Esophagus muscularis mucosa (tissue), 4 donors: ENCODE data around the gene TBC1D14. TPM values are rescaled to one million over a fixed set of nuclear protein-coding genes. Genes with fewer than 3 reads are reported as not detected.
A peak's percentile ranks its signal among the peaks of the same experiment; 100 is the strongest.

Experiments
- DNase-seq: peaks from one replicate; pipeline ENCODE4 v3.0.0-alpha.2; 2017; ENCODE audit errors: extremely low spot score
- H3K27ac ChIP-seq, 4 donors: fragments of 200-600 bp; sonication (generic); replicated peaks in 1 of 4; 1 replicate in 3 of 4; 2 replicates in 1 of 4; pipeline ENCODE4 v1.5.1; 2016 to 2019; ENCODE audit warnings: mild to moderate bottlenecking in 1 of 4
- H3K27me3 ChIP-seq, 4 donors: fragments of 200-600 bp; sonication (generic); one replicate each; pipeline versions ENCODE4 v1.5.1 to v1.6.0; 2016 to 2019
- H3K36me3 ChIP-seq, 4 donors: fragments of 200-600 bp; sonication (generic); one replicate each; pipeline ENCODE4 v1.5.1; 2016 to 2019
- H3K4me1 ChIP-seq, 4 donors: fragments of 200-600 bp; sonication (generic); one replicate each; pipeline ENCODE4 v1.5.1; 2016 to 2019
- H3K4me3 ChIP-seq, 4 donors: fragments of 200-600 bp; sonication (generic); 1 replicate in 2 of 4; 2 replicates in 2 of 4; pipeline ENCODE4 v1.5.1; 2016 to 2019; ENCODE audit warnings: mild to moderate bottlenecking in 4 of 4, moderate library complexity in 1 of 4
- H3K9me3 ChIP-seq, 4 donors: fragments of 200-600 bp; sonication (generic); 1 replicate in 3 of 4; 2 replicates in 1 of 4; pipeline ENCODE4 v1.5.1; 2016 to 2019
- EP300 ChIP-seq: sonication (generic); formaldehyde crosslinking; IDR thresholded peaks from one replicate; pipeline ENCODE4 v1.6.1; 2017; ENCODE audit warnings: antibody characterized with exemption
- POLR2A ChIP-seq: fragments of 450-650 bp; IDR thresholded peaks from one replicate; pipeline ENCODE4 v1.6.1; 2017; ENCODE audit warnings: antibody characterized with exemption, moderate library complexity, mild to moderate bottlenecking, low read depth
- POLR2AphosphoS5 ChIP-seq, 2 donors: sonication (generic); formaldehyde crosslinking; IDR thresholded peaks; one replicate each; pipeline ENCODE4 v1.6.1; 2017; ENCODE audit warnings: antibody characterized with exemption in 2 of 2
- WGBS: methylation state at CpG from one replicate; pipeline ENCODE4 v1.1.5; 2018; 5-methylcytosine and 5-hydroxymethylcytosine counted together
- intact Hi-C: fragments of 100-400 bp; cut with DNase I; formaldehyde crosslinking; loops from one replicate; pipeline ENCODE4 v1.15.1; 2023
- total RNA-seq, 4 donors: library from RNA; depleted of rRNA; stranded (reverse); fragments of >200 nt; gene quantifications; one replicate each; pipeline versions ENCODE4 v1.1.0 to v1.2.1, GENCODE V29; 2016
- TF ChIP-seq, protein P1 (sequence below), 3 experiments: fragments of 200-600 bp in 2 of 3; fragments of 450-650 bp in 1 of 3; sonication (generic) in 2 of 3; IDR thresholded peaks; one replicate each; pipeline ENCODE4 v1.5.1; 2017 to 2019; ENCODE audit warnings: antibody characterized with exemption in 3 of 3, mild to moderate bottlenecking in 2 of 3, moderate library complexity in 1 of 3

TBC1D14 gene
- total RNA-seq, 4 donors from 2014 or later: 37.0 to 49.4 (median 44.2) TPM

DNA sequence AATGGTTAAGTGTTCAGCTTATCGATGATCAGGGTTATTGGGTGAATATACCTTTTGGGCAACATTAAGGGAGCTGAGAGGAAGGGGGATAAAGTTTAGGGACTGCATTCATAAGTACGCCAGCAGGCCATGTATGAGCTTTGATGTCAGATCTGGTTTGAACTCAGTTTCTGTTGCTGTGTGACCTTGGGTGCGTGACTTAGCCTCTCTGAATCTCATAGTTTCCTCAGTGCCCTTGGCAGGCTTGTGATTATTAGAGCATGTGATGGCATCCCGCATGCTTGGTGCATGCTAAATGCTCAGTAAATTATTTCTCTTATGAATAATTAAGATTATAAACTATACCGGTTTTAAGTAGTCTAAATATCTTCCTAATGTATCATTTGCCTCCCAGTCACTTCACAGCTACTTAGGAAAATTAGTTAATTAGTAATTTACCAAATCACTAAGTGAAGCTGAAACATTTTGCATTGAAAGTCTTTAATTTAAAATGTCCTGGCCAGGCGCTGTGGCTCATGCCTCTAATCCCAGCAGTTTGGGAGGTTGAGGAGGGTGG, 3.8 kb downstream of the TBC1D14 start:
- Histone ChIP-seq H3K9me3 (no peaks in the 10 kb centered on the region), H3K27me3 (no peaks in the 10 kb centered on the region), H3K36me3 (no peaks in the 10 kb centered on the region), H3K27ac (peak overlapping the region in 1 of 4 donors; percentile 39), H3K4me1 (peaks cover 41 to 81% (median 66%) of the 10 kb centered on the region in 4 donors), H3K4me3 (no peak overlapping the region)
- TF ChIP-seq EP300: no peak
- TF ChIP-seq POLR2A: no peak
- TF ChIP-seq, protein P1, sequence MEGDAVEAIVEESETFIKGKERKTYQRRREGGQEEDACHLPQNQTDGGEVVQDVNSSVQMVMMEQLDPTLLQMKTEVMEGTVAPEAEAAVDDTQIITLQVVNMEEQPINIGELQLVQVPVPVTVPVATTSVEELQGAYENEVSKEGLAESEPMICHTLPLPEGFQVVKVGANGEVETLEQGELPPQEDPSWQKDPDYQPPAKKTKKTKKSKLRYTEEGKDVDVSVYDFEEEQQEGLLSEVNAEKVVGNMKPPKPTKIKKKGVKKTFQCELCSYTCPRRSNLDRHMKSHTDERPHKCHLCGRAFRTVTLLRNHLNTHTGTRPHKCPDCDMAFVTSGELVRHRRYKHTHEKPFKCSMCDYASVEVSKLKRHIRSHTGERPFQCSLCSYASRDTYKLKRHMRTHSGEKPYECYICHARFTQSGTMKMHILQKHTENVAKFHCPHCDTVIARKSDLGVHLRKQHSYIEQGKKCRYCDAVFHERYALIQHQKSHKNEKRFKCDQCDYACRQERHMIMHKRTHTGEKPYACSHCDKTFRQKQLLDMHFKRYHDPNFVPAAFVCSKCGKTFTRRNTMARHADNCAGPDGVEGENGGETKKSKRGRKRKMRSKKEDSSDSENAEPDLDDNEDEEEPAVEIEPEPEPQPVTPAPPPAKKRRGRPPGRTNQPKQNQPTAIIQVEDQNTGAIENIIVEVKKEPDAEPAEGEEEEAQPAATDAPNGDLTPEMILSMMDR (IDR thresholded peaks at IDR 0.05): no peak
- no peak for TF ChIP-seq POLR2AphosphoS5 (IDR thresholded peaks at IDR 0.05)
- intact Hi-C loops: no loop called here
- no peak for DNase-seq
- WGBS: 93% methylated on average over 6 of the region's 6 CpGs

DNA sequence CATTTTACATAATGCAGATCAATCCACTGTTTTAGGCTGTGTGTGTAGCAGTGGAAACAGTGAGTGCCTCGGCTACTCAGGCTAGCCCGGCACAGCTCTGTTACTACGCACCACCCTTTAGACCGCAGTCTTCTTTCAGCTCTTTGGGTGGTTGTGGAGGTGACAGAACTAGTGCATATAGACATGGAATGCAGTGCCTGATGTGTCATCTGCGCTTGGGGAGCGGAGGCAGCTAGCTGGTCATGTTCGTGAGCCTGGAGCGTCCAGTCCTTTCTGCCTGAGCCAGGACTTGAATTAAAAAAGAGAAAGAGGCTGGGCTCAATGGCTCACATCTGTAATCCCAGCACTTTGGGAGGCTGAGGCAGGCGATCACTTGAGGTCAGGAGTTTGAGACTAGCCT, 4.8 kb downstream of the TBC1D14 start:
- 96% methylated on average over 9 of the region's 9 CpGs for WGBS
- peak overlapping the region in 3 of 4 donors; percentile 47 to 76 (median 68) for H3K27ac ChIP-seq
- H3K27me3 ChIP-seq: no peaks in the 10 kb centered on the region
- peaks cover 38 to 83% (median 63%) of the 10 kb centered on the region in 4 donors for H3K4me1 ChIP-seq
- no peak overlapping the region for H3K4me3 ChIP-seq
- H3K9me3 ChIP-seq: no peaks in the 10 kb centered on the region
- intact Hi-C loops: no loop called here
- TF ChIP-seq EP300: no peak
- TF ChIP-seq POLR2A: no peak
- TF ChIP-seq POLR2AphosphoS5 (IDR thresholded peaks at IDR 0.05): no peak
- TF ChIP-seq, protein P1 (IDR thresholded peaks at IDR 0.05): no peak
- no peak for DNase-seq
- H3K36me3 ChIP-seq: no peaks in the 10 kb centered on the region

DNA sequence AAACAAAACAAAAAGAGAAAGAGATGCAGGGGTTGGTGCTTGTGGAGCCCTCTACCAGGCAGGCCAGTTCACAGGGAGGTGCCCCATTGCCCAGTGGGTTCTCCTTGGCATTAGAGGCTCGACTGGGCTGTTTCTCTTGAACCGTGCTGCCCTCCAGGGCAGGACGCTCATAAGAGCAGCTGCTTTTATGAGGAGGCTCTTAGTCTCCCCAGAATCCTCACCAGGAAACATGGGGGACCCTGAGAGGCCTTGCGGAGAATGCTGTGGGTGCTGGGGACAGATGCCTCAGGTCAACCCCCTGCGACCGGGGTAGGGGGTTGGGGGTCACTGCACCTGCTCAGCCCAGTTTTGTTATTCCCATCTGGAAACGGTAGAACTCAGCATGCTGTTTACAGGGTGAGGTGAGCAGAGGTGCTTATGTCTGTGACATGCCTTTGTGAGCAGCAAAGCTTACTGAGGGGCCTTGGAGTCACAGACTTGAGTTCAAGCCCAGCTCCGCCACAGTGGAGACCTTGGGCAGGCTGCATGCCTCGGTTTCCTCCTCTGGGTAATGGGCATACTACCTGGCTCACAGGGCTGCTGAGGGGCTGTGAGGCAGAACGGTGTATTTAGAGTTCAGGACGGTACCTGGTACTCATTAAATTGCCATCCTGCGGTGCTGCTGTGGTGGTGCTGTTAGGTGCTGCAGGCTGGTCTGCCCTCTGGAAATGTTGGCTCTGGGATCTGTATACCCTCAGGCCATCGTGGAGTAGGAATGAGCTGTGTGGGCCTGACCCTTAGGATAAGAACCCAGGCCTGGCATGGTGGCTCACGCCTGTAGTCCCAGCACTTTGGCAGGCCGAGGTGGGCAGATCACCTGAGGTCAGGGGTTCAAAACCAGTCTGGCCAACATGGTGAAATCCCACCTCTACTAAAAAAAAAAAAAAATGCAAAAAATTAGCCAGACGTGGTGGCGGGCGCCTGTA, 5.7 kb downstream of the TBC1D14 start:
- no peak for DNase-seq
- peak overlapping the region; percentile 64 to 78 (median 72) for H3K27ac ChIP-seq
- H3K9me3 ChIP-seq: no peaks in the 10 kb centered on the region
- intact Hi-C loops: no loop called here
- H3K36me3 ChIP-seq: no peaks in the 10 kb centered on the region
- no peak for TF ChIP-seq POLR2A
- 96% methylated on average over 13 of the region's 18 CpGs for WGBS
- H3K4me3 ChIP-seq: no peak overlapping the region
- peaks cover 36 to 86% (median 63%) of the 10 kb centered on the region in 4 donors for H3K4me1 ChIP-seq
- H3K27me3 ChIP-seq: no peaks in the 10 kb centered on the region

DNA sequence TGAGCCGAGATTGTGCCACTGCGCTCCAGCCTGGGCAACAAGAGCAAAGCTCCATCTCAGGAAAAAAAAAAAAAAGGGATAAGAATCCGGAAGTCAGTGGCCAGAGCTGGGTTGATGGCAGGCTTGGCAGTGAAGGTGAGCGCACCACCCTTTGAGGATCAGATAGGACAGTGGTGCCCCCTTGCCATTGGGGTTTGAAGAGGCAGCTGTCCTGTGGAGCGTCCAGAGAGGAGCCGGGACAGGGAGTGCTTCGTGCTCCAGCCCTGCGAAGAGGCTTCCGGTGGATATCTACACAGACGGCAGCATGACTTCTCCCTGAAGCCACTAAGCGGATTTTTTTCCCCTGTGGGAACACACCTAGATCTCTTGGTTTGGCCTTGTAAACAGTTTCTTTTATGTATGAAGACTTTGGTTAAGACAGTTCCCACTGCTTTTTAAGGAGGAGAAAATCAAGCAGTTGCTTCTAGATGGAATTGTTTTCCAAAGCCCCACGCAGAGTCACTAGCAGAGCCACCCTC, 6.5 kb downstream of the TBC1D14 start:
- H3K36me3 ChIP-seq: no peaks in the 10 kb centered on the region
- no peak overlapping the region for H3K4me3 ChIP-seq
- WGBS: 90% methylated on average over 12 of the region's 12 CpGs
- no peak for TF ChIP-seq EP300
- no peak for TF ChIP-seq POLR2A
- intact Hi-C loops: no loop called here
- peak overlapping the region; percentile 64 to 78 (median 72) for H3K27ac ChIP-seq
- H3K9me3 ChIP-seq: no peaks in the 10 kb centered on the region
- no peak for DNase-seq
- H3K4me1 ChIP-seq: peaks cover 28 to 82% (median 57%) of the 10 kb centered on the region in 4 donors
- H3K27me3 ChIP-seq: no peaks in the 10 kb centered on the region

DNA sequence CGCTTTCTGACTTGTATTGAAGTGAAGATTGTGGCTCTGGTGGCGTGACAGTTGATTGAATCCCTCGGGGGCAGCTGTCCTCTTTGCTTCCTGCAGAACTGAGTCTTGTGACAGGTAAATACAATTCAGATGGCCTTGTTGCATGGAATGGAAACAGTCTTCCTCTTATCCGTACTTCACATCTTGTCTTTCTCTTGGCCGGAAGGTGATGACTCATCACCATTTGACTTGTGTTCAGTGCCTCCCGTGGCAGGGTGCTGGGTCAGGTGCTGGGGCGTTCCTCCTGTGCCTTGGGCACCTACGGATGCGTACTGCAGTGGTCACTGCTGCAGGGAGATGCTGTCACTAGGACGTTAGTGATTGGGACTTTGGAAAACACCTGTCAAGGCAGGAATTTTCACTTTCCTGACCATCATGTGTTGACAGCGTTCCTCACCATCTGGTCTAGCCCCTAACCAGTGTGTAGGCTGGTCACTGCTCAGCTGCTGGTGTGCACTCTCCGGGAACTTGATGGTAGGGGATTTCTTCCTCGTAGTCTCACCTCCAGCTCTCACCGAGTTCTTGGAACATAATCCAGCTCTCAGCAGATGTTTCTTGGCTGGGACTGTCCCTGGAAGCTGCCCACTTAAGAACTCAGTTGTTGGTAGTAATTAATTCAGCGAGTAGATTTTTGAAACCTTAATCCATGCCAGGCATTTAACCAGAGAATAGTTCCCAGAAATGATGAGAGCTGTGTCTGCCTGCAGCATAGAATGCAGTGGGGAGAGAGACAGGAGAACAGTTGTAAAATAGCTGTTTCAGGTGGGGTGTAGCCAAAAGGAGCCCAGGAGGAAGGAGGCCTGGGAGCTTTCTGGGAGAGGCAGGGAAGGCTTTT, 7.2 kb downstream of the TBC1D14 start:
- no peak for DNase-seq
- 40% methylated on average over 9 of the region's 15 CpGs for WGBS
- Histone ChIP-seq H3K27ac (peak overlapping the region; percentile 64 to 78 (median 72)), H3K36me3 (no peaks in the 10 kb centered on the region), H3K9me3 (no peaks in the 10 kb centered on the region), H3K4me3 (peak overlapping the region in 2 of 4 donors; percentile 13 to 29), H3K27me3 (no peaks in the 10 kb centered on the region), H3K4me1 (peaks cover 25 to 75% (median 50%) of the 10 kb centered on the region in 4 donors)
- TF ChIP-seq EP300 (no peak), POLR2A (no peak), POLR2AphosphoS5 (IDR thresholded peaks at IDR 0.05) (peak; percentile 58 to 80)
- TF ChIP-seq, protein P1 (IDR thresholded peaks at IDR 0.05): no peak
- intact Hi-C loops: no loop called here
